Measurements from ENCODE around the gene AGBL5. TPM values are rescaled to one million over a fixed set of nuclear protein-coding genes. Genes with fewer than 3 reads are reported as not detected.

Gene AGBL5
- polyA plus RNA-seq, 1 donor (not counting 4 experiments of a cell fraction or from before 2014, with no cell fraction given): 25.5 TPM

GRCh38 chr2:27019459-27019858 is 32.0 kb upstream of the AGBL5 start:
- no peak overlapping the region for H3K9ac ChIP-seq (ENCODE audit: control insufficient read depth, extremely low read depth, insufficient read depth, low read length)
- no peaks in the 10 kb centered on the region for H3K9me3 ChIP-seq (ENCODE audit: control insufficient read depth, low read depth, low read length)
- no peaks in the 10 kb centered on the region for H3K9me1 ChIP-seq (ENCODE audit: control insufficient read depth, extremely low read depth, insufficient read depth, low read length)
- no peak overlapping the region for H3K27ac ChIP-seq (ENCODE audit: control insufficient read depth, insufficient read depth, low read length)
- H3K4me1 ChIP-seq (ENCODE audit: control insufficient read depth, extremely low read depth, insufficient read depth, low read length): peaks cover 14% of the 10 kb centered on the region
- H2AFZ ChIP-seq (ENCODE audit: control insufficient read depth, low read length): no peak overlapping the region
- dilution Hi-C loops (cut with MboI; ENCODE audit: extremely low pct_ligation_motif_present, low sequenced_read_pairs): no loop called here
- FAIRE-seq (no peak), DNase-seq (ENCODE audit: low read depth, low spot score) (no peak)
- H3K79me2 ChIP-seq (ENCODE audit: control insufficient read depth, insufficient read depth, low read length): no peaks in the 10 kb centered on the region
- peaks cover 0 to 6% of the 10 kb centered on the region in 2 experiments for H3K36me3 ChIP-seq (ENCODE audit: control insufficient read depth in 2 of 2, extremely low read depth in 1 of 2, insufficient read depth in 2 of 2, low read length in 2 of 2)
- no peak overlapping the region for H3K4me2 ChIP-seq (ENCODE audit: control insufficient read depth, extremely low read depth, insufficient read depth, low read depth, low read length)
- TF ChIP-seq CTCF (optimal IDR thresholded peaks at IDR 0.05 in 1 of 3, IDR thresholded peaks at IDR 0.05 in 1 of 3, conservative IDR thresholded peaks at IDR 0.05 in 1 of 3; ENCODE audit: extremely low read depth in 1 of 3, insufficient read depth in 2 of 3, low read length in 3 of 3) (no peak), EZH2 (IDR thresholded peaks at IDR 0.05; ENCODE audit: low read length) (no peak)
- H3K4me3 ChIP-seq (ENCODE audit: control insufficient read depth in 2 of 3, extremely low read depth in 1 of 3, insufficient read depth in 2 of 3, low read depth in 1 of 3, low read length in 3 of 3): no peak overlapping the region
- H4K20me1 ChIP-seq (ENCODE audit: control insufficient read depth, extremely low read depth, insufficient read depth, low read length): no peaks in the 10 kb centered on the region
- no peaks in the 10 kb centered on the region for H3K27me3 ChIP-seq (ENCODE audit: control insufficient read depth, extremely low read depth, insufficient read depth, low read length)

GRCh38 chr2:27019931-27020855 is 31.3 kb upstream of the AGBL5 start:
- Histone ChIP-seq H3K79me2 (ENCODE audit: control insufficient read depth, insufficient read depth, low read length) (no peaks in the 10 kb centered on the region), H3K9me1 (ENCODE audit: control insufficient read depth, extremely low read depth, insufficient read depth, low read length) (no peaks in the 10 kb centered on the region), H3K4me3 (ENCODE audit: control insufficient read depth in 2 of 3, extremely low read depth in 1 of 3, insufficient read depth in 2 of 3, low read depth in 1 of 3, low read length in 3 of 3) (no peak overlapping the region), H3K27me3 (ENCODE audit: control insufficient read depth, extremely low read depth, insufficient read depth, low read length) (no peaks in the 10 kb centered on the region), H3K4me1 (ENCODE audit: control insufficient read depth, extremely low read depth, insufficient read depth, low read length) (peaks cover 14% of the 10 kb centered on the region), H3K36me3 (ENCODE audit: control insufficient read depth in 2 of 2, extremely low read depth in 1 of 2, insufficient read depth in 2 of 2, low read length in 2 of 2) (peaks cover 0 to 10% of the 10 kb centered on the region in 2 experiments), H3K9ac (ENCODE audit: control insufficient read depth, extremely low read depth, insufficient read depth, low read length) (no peak overlapping the region), H3K27ac (ENCODE audit: control insufficient read depth, insufficient read depth, low read length) (no peak overlapping the region), H3K4me2 (ENCODE audit: control insufficient read depth, extremely low read depth, insufficient read depth, low read depth, low read length) (no peak overlapping the region), H4K20me1 (ENCODE audit: control insufficient read depth, extremely low read depth, insufficient read depth, low read length) (no peaks in the 10 kb centered on the region), H3K9me3 (ENCODE audit: control insufficient read depth, low read depth, low read length) (no peaks in the 10 kb centered on the region), H2AFZ (ENCODE audit: control insufficient read depth, low read length) (no peak overlapping the region)
- no peak for DNase-seq (ENCODE audit: low read depth, low spot score)
- dilution Hi-C loops (cut with MboI; ENCODE audit: extremely low pct_ligation_motif_present, low sequenced_read_pairs): no loop called here
- no peak for FAIRE-seq
- TF ChIP-seq EZH2 (IDR thresholded peaks at IDR 0.05; ENCODE audit: low read length): no peak
- no peak for TF ChIP-seq CTCF (optimal IDR thresholded peaks at IDR 0.05 in 1 of 3, IDR thresholded peaks at IDR 0.05 in 1 of 3, conservative IDR thresholded peaks at IDR 0.05 in 1 of 3; ENCODE audit: extremely low read depth in 1 of 3, insufficient read depth in 2 of 3, low read length in 3 of 3)
